Activated naive CD4-positive, alpha-beta T cell treated with anti-CD3 and anti-CD28 coated beads, Interleukin-2, amount 10 ng/mL, durations not matched to agents 5 hours and 36 hours (primary cell): ENCODE data around the gene PCDHGB5. TPM values are rescaled to one million over a fixed set of nuclear protein-coding genes. Genes with fewer than 3 reads are reported as not detected.

ENCODE experiments used
- total RNA-seq, 2 experiments: library from RNA; stranded (reverse); gene quantifications; one replicate each; pipeline ENCODE4 v1.2.3, GENCODE V29; 2021

PCDHGB5 gene
- total RNA-seq, 2 experiments from 2014 or later = 0.08 TPM; not detected in 1

GRCh38 chr5:141420855-141421488, 23.2 kb downstream of the PCDHGB5 start, which contains the start of gene PCDHGA11:
PCDHGA11 (plus strand) TSS chr5:141421051; CDS start chr5:141421228, 177 bp downstream.

GRCh38 chr5:141430332-141431113, 32.8 kb downstream of the PCDHGB5 start, which contains the start of gene PCDHGA12:
PCDHGA12 (plus strand) TSS chr5:141430507; CDS start chr5:141430760, 253 bp downstream.

Other genes starting within 250 kb of the PCDHGB5 start
- gene PCDHB6, start 247.9 kb upstream of the PCDHGB5 start, total RNA-seq = not detected
- gene PCDHB7, start 225.3 kb upstream of the PCDHGB5 start, total RNA-seq = not detected
- gene PCDHB8, start 220.2 kb upstream of the PCDHGB5 start, total RNA-seq = not detected
- gene PCDHB16, start 215.6 kb upstream of the PCDHGB5 start, total RNA-seq = not detected
- not detected for gene PCDHB9, start 210.8 kb upstream of the PCDHGB5 start, total RNA-seq
- gene PCDHB10, start 205.6 kb upstream of the PCDHGB5 start, total RNA-seq = not detected
- not detected for gene PCDHB11, start 198.3 kb upstream of the PCDHGB5 start, total RNA-seq
- gene PCDHB12, start 189.2 kb upstream of the PCDHGB5 start, total RNA-seq = not detected
- gene PCDHB13, start 184.0 kb upstream of the PCDHGB5 start, total RNA-seq = not detected
- gene PCDHB14, start 174.6 kb upstream of the PCDHGB5 start, total RNA-seq = not detected
- not detected for gene PCDHB15, start 152.6 kb upstream of the PCDHGB5 start, total RNA-seq
- 1 to 10 TPM in 1 of 2 experiments, under 1 TPM in 1; 0.45 to 1.1 TPM for gene SLC25A2, start 93.9 kb upstream of the PCDHGB5 start, total RNA-seq
- gene TAF7, start 77.2 kb upstream of the PCDHGB5 start, total RNA-seq = 10 to 100 TPM; 73.2 to 73.7 TPM
- not detected for gene PCDHGA1, start 67.4 kb upstream of the PCDHGB5 start, total RNA-seq
- gene PCDHGA2, start 59.2 kb upstream of the PCDHGB5 start, total RNA-seq = not detected
- gene PCDHGA3, start 54.1 kb upstream of the PCDHGB5 start, total RNA-seq = not detected
- gene PCDHGB1, start 47.8 kb upstream of the PCDHGB5 start, total RNA-seq = not detected
- gene PCDHGA4, start 42.9 kb upstream of the PCDHGB5 start, total RNA-seq = under 1 TPM; 0.10 to 0.14 TPM
- under 1 TPM in 1 of 2 experiments, not detected in 1; 0.12 TPM for gene PCDHGB2, start 38.0 kb upstream of the PCDHGB5 start, total RNA-seq
- gene PCDHGA5, start 33.8 kb upstream of the PCDHGB5 start, total RNA-seq = not detected
- gene PCDHGB3, start 27.7 kb upstream of the PCDHGB5 start, total RNA-seq = under 1 TPM; 0.10 to 0.14 TPM
- gene PCDHGA6, start 24.1 kb upstream of the PCDHGB5 start, total RNA-seq = under 1 TPM; 0.10 to 0.12 TPM
- not detected for gene PCDHGA7, start 15.2 kb upstream of the PCDHGB5 start, total RNA-seq
- gene PCDHGB4, start 10.2 kb upstream of the PCDHGB5 start, total RNA-seq = not detected
- under 1 TPM in 1 of 2 experiments, not detected in 1; 0.05 TPM for gene PCDHGA8, start 5.3 kb upstream of the PCDHGB5 start, total RNA-seq
- under 1 TPM in 1 of 2 experiments, not detected in 1; 0.08 TPM for gene PCDHGA9, start 4.8 kb downstream of the PCDHGB5 start, total RNA-seq
- under 1 TPM in 1 of 2 experiments, not detected in 1; 0.05 TPM for gene PCDHGB6, start 10.1 kb downstream of the PCDHGB5 start, total RNA-seq
- gene PCDHGA10, start 15.0 kb downstream of the PCDHGB5 start, total RNA-seq = under 1 TPM; 0.05 TPM
- under 1 TPM in 1 of 2 experiments, not detected in 1; 0.08 TPM for gene PCDHGB7, start 19.7 kb downstream of the PCDHGB5 start, total RNA-seq
- gene PCDHGA11, start 23.1 kb downstream of the PCDHGB5 start, total RNA-seq = under 1 TPM in 1 of 2 experiments, not detected in 1; 0.05 TPM
- gene PCDHGA12, start 32.6 kb downstream of the PCDHGB5 start, total RNA-seq = not detected
- not detected for gene PCDHGC3, start 78.0 kb downstream of the PCDHGB5 start, total RNA-seq
- not detected for gene PCDHGC4, start 87.1 kb downstream of the PCDHGB5 start, total RNA-seq
- not detected for gene PCDHGC5, start 91.1 kb downstream of the PCDHGB5 start, total RNA-seq
- 100 to 1,000 TPM; 245 to 254 TPM for gene DIAPH1, start 221.1 kb downstream of the PCDHGB5 start, total RNA-seq
- 10 to 100 TPM; 67.0 to 69.4 TPM for gene HDAC3, start 238.9 kb downstream of the PCDHGB5 start, total RNA-seq
- gene RELL2, start 239.1 kb downstream of the PCDHGB5 start, total RNA-seq = 10 to 100 TPM; 22.9 to 25.3 TPM